HL-60 (cell line): ENCODE results near the gene ANKRD44.

Source experiments
- CTCF ChIP-seq: IDR thresholded peaks from one replicate; pipeline ENCODE4 v1.5.1; 2011; ENCODE audit warnings: low read length, control low read depth, inconsistent platforms; ENCODE audit not compliant: insufficient read depth
- GABPA ChIP-seq: IDR thresholded peaks from 2 replicates; pipeline ENCODE4 v1.6.1; 2012; ENCODE audit warnings: low read depth
- POLR2AphosphoS5 ChIP-seq: IDR thresholded peaks from 2 replicates; pipeline ENCODE4 v1.6.1; 2012; ENCODE audit warnings: low read depth
- REST ChIP-seq: IDR thresholded peaks from 2 replicates; pipeline ENCODE4 v1.6.1; 2012; ENCODE audit warnings: low read depth; ENCODE audit not compliant: insufficient replicate concordance

GRCh38 chr2:196980001-196980400 is 330.6 kb downstream of the ANKRD44 start:
- TF ChIP-seq CTCF (no peak), REST (no peak), GABPA (no peak), POLR2AphosphoS5 (no peak)
